Glomerular visceral epithelial cell (primary cell): ENCODE results near the gene MT1H.
"Not testable (repeated sequence)": the region's sequence is repeated elsewhere in the genome, so short reads cannot be mapped to it uniquely, and the experiment has no call there.

Source experiments
- DNase-seq: peaks from one replicate; pipeline ENCODE4 v3.0.0-alpha.2; 2016; ENCODE audit errors: extremely low spot score

Gene MT1H

DNA sequence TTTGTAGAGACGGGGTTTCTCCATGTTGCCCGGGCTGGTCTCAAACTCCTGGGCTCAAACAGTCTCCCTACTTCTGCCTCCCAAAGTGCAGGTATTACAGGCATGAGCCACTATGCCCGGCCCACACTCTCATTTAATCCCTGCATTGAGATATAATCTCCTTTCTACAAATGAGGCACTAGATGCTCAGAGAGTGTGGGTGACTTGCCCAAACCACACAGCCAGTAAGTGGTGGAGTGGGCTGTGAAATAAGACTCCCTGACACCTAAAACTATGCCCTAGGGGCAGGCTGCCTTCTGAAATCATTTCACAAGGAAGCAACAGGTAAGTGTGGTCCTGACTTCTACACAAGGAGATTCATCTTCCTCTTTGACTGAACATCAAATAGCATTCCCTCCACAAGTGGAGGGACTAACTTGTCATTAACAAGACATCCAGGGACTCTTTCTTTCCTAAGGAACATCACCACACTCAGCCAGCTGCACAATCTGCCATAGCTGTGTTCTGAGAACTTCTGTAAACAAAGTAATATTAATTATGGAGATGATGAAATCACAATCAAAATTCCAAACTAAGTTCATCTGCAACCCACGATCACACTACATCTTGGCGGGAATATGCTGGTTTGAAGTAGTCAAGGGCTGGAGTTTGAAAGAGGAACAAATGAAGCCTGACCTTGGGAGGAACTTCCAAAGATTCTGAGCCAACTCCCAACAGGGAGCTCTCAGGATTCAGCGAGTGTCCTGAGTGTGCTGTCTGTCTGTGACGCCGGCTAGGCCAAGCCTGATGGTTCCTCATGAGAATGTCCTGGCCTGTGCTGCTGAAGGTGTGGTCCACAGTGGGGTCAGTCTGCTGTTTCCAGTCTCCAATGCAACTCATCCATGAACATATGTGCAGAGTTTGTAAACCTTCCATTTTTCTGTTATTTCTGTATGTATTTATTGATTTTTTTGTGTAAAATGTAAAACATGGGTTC, 4.0 kb upstream of the MT1H start:
- not testable (repeated sequence) for DNase-seq

DNA sequence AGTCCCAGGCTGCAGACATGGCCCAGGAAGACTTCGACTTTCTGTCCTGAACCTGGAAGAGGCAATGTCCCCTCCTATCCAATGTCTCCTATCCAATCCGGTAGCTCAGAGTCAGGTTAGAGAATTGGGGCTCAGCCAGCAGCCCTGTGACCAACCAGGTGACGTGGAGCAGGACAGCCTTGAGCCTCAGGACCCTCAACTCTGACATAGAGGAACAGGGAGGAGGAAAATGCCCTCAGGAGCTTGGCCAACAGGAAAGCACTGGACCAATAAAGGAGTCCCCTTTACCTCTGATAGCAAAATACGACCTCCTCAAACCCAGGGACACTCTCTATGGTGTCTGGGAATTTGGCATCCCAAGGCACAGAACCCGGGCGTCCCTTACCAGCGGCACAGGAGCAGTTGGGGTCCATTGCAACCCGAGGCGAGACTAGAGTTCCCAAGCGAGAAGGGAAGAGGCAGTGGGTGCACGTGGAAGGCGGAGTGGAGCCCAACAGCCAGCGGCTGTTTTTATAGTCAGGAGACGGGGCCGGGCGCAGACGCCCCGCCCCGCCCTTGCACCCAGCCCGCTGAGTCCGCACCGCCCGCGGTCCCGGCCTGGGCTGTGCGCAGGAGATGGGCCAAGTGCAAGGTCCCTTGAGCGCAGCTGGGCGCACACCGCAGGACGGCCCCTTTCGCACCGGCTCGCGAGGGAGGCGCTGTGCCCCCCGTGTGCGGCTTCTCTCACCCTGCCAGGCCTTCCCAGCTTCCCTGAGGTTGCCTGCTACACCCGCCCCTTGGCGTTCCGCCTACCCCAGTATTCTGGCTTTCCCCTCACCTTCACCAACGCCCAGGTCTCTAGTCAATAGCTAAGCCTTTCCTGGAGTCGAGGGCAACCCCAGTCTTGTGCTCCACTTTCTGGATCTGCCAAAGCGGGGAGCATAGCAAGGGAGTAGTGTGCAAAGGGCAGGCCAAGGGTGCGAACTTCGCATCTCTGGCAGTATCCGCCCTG, 1.7 kb upstream of the MT1H start, which contains the start of gene MT1G:
MT1G (minus strand) TSS at position 485 of the 991 bp plus-strand sequence; CDS start at position 413, 72 bp downstream.
- DNase-seq = no peak

DNA sequence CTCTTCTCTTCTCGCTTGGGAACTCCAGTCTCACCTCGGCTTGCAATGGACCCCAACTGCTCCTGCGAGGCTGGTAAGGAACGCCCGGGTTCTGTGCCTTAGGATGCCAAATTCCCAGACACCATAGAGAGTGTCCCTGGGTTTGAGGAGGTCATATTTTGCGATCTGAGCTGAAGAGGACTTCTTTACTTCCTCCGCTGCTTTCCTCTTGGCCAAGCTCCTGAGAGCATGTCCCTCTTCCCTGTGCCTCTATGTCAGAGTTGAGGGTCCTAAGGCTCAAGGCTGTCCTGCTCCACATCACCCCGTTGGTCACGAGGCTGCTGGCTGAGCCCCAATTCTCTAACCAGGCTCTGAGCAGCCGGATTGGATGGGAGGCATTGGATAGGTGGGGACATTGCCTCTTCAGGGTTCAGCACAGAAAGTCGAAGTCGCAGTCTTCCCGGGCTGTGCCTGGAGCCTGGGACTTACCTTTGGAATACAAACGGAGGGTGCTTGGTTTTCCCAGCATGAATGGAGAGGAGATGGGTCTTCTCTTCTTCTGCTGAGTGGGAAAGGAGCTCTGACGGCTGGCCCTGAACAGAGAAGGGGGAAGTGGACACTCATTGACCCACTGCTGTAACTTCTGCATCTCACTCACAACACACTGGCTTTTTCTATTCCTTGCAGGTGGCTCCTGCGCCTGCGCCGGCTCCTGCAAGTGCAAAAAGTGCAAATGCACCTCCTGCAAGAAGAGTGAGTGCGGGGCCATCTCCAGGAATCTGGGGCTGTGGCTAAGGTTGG, 416 bp downstream of the MT1H start:
- DNase-seq = no peak

DNA sequence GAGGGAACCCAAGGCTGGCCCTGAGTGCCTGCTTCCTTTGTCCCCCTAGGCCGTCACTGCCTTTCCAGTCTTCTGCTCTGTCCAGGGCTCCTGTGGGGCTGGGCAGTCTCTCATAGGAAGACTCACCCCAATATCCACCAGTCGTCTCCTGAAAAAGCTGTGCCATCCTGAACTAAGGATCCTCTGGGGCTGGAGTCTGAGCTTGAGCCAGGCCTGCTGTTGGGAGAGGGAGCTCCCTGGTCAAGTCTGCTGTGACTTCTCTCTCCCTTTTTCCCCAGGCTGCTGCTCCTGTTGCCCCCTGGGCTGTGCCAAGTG, 963 bp downstream of the MT1H start:
- DNase-seq = no peak

DNA sequence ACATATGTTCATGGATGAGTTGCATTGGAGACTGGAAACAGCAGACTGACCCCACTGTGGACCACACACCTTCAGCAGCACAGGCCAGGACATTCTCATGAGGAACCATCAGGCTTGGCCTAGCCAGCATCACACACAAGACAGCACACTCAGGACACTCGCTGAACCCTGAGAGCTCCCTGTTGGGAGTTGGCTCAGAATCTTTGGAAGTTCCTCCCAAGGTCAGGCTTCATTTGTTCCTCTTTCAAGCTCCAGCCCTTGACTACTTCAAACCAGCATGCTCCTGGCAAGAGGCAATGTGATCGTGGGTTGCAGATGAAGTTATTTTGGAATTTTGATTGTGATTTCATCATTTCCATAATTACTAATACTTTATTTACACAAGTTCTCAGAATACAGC, 2.1 kb downstream of the MT1H start:
- DNase-seq = not testable (repeated sequence)

DNA sequence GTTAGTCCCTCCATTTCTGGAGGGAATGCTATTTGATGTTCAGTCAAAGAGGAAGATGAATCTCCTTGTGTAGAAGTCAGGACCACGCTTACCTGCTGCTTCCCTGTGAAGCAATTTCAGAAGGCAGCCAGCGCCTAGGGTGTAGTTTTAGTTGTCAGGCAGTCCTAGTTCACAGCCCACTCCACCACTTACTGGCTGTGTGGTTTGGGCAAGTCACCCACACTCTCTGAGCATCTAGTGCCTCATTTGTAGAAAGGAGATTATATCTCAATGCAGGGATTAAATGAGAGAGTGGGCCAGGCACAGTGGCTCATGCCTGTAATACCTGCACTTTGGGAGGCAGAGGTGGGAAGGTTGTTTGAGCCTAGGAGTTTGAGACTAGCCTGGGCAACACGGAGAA, 2.6 kb downstream of the MT1H start:
- not testable (repeated sequence) for DNase-seq

DNA sequence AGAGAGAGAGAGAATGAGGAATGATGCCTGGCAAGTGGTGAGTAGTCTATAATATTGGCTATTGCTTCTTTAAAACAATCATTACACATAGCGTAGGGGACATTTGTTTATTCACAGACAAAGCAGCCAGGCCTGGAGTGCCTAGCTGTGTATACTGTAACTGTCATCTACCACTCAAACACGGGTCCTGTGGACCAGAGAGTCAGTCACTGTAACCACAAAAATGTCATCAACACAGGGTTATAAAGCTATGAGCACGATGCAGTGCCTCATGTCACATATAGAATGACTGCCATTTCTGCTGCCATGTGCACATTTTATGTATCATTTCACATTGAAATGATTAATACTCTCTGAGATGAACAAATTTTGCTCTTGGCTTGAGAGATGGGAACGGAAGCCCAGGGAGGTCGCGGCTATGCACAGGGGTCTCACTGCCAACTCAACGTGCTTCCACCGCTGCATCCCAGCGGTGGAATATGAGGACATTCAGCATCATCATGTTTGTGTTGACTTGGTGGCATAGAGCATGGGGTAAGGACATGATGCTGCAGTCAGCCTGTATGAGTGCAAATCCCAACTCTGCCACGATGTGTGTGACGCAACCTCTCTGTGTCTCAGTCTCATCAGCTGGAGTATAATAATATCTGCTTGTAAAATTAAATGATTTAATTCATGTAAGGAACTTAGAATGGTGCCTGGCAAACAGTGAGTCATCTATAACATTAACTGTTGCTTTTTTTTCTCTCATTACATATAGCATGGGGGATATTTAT, 3.3 kb downstream of the MT1H start:
- DNase-seq = no peak

DNA sequence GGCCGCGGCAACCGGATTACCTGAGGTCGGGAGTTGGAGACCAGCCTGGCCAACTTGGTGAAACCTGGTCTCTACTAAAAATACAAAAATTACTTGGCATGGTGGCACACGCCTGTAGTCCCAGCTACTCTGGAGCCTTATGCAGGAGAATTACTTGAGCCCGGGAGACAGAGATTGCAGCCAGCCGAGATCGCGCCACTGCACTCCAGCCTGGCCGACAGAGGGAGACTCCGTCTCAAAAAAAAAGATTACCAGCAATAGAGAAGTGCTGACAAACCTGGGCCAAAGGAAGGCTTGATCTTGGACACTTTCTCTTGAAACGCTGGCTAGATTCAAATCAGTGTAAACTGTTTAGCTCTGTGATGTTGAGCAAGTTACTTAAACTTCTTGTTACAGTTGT, 4.3 kb downstream of the MT1H start:
- DNase-seq = peak; percentile 39

DNA sequence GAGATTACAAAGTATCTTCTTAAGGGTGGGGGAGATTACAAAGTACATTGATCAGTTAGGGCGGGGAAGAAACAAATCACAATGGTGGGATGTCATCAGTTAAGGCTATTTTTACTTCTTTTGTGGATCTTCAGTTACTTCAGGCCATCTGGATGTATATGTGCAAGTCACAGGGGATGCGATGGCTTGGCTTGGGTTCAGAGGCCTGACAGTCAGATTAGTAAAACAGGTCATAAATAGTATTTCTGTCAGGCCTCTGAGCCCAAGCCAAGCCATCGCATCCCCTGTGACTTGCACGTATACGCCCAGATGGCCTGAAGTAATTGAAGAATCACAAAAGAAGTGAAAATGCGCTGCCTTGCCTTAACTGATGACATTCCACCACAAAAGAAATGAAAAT, 5.0 kb downstream of the MT1H start:
- DNase-seq = not testable (repeated sequence)

DNA sequence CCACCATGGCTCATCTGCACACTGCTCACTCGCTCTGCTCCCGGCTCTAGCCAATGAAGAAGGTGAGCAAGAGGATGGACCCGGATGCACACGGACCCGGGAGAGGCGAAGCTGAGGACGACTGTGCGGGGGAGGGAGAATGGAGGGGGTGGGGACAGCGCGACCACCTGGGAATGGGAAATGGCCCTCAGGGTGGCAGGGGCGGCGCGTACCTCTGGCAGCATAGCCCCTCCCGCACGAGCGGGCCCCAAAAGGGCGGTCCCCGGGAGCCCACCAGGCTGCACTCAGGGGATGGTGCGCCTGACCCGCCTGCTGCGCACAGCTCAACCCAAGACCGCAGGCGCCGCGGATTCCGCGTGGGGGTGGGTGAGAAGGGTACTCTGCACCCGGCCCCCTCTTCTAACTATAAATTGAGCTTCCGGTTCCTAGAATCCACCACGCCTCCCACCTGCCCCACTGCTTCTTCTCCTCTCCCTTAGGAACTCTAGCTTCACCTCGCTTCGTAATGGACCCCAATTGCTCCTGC, 6.1 kb downstream of the MT1H start:
- DNase-seq = no peak

DNA sequence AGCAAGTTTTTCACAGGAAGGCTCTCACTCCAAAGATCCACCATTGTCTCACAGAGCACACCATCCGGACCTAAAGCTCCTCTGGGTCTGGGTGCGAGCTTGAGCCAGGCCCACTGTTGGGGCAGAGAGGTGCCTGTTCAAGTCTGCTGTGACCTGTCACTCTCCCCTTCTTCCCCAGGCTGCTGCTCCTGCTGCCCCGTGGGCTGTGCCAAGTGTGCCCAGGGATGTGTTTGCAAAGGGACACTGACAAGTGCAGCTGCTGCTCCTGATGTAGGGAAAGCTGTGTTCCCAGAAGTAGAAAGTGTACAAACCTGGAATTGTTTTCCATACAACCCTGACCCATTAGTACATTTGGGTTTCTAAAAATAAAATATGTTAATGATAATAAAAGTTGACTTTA, 7.9 kb downstream of the MT1H start:
- no peak for DNase-seq

DNA sequence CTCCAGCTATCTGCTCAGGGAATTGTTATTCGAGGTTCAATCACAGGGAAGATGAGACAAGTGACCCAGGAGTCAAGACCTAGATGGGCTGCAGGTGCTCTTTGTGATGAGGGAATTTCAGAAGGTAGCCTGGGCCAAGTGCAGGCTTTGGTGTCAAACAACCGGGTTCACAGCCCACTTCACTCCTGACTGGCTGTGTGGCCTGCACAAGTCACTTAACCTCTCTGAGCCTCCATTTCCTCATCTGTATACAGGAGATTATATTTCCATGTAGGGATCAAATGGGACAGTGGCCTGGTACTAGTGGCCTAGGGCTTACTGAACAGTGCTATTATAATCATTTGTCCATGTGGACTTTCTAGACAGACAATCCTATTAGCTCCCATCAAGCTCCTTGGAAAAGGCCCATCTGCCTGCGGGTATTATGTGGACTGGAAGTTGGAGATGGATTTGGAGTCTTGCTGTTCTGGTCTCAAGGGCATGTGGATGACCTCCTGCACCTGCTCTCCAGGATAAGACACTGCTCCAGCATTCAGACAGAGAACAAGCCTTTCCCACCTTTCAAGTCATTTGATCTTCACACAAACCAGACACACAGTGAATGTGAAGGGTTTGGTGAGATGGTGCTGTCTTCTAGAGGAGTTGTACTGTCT, 9.6 kb downstream of the MT1H start:
- DNase-seq = no peak

DNA sequence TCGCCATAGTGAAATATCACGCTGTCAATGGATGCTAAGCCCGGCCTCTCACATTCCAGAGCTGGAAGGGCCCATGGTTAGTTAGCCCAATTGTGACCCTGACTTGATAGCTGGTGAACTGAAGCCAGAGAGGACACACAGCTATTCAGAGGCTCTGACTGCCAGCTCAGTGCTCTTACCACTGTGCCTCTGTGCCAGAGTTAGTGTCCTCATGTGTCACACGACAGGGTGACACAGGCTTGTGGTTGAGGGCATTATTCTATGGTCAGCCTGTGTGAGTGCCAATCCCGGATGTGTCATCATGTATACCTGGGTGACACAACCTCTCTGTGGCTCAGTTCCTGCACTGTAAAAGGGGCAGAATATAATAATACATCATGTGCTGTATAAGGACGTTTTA, 10.2 kb downstream of the MT1H start:
- DNase-seq = no peak

DNA sequence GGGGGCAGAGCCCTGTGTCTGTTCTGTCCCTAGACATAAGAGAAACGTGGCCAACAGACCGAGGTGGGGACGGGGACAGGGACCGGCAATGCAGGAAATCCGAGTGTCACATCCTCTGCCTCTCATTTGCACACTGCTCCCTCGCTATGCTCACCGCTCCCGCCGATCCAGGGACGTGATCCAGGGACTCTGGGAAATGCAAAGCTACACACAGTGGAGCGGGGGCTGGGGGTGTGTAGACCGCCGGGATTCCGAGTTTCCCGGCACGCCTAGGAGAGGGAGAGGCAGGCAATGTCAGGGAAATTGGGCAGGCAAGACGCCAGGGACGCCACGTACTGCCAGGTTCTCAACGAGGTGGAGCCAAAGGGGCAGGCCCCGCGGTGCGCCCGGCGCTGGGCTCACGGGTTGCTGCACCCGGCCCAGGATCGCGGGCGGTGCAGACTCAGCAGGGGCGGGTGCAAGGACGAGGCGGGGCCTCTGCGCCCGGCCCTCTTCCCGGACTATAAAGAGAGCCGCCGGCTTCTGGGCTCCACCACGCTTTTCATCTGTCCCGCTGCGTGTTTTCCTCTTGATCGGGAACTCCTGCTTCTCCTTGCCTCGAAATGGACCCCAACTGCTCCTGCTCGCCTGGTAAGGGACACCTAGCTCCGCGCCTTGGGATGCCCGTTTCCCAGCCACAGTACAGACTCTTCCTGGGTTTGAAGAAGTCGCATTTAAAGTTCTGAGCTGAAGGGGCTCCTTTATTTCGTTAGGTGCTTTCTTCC, 12.5 kb downstream of the MT1H start, which contains the start of gene MT1X:
MT1X (plus strand) TSS at position 532 of the 764 bp plus-strand sequence; CDS start at position 603, 71 bp downstream.
- peak; percentile 92 for DNase-seq

DNA sequence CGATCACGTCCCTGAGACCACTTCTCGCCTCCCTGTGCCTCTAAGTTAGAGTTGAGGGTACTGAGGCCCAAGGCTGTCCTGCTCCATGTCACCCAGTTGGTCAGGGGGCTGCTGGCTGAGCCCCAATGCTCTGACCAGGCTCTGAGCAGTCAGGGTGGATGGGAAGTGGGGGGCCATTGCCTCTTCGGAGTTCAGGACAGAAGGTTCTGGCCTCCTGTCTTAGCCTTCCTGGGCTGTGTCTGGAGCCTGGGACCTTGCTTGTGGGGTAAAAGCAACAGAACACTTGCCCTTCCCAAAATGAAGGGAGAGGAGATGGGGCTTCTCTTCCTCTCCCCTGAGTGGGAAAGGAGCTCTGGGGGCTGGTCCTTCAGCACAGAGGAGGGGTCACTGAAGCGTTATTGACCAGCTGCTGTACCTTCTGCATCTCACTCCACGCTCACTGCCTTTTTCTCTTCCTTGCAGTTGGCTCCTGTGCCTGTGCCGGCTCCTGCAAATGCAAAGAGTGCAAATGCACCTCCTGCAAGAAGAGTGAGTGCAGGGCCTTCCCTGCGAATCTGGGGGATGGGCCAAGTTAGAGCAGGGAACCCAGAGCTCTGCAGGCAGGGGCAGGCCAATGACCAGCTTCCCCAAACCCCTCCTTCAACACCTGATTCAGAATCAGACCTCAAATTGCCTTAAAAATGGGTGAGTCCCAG, 13.2 kb downstream of the MT1H start:
- DNase-seq = no peak

DNA sequence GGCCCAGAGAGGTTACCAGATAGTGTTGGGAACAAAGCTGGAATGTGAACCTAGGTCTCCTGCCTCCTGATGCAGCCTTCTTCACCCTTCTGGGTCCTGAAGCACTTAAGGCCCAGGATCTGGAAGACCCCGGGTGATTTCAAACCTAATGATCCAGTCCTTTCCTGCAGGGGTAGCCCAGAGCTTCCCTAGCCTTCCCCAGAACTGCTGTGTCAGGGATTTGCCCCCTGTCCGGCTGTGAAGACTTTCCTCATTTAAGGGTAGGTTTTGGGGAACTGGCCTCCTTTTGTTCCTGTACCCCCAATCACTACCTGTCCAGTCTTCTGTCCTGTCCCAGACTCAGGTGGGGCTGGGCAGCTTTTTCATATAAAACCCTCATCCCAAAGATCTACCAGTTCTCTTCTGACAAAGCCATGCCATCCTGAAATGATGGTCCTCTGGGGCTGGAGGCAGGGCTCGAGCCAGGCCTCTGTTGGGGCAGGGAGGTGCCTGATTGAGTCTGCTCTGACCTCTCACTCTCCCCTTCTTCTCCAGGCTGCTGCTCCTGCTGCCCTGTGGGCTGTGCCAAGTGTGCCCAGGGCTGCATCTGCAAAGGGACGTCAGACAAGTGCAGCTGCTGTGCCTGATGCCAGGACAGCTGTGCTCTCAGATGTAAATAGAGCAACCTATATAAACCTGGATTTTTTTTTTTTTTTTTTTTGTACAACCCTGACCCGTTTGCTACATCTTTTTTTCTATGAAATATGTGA, 14.0 kb downstream of the MT1H start:
- DNase-seq = no peak

DNA sequence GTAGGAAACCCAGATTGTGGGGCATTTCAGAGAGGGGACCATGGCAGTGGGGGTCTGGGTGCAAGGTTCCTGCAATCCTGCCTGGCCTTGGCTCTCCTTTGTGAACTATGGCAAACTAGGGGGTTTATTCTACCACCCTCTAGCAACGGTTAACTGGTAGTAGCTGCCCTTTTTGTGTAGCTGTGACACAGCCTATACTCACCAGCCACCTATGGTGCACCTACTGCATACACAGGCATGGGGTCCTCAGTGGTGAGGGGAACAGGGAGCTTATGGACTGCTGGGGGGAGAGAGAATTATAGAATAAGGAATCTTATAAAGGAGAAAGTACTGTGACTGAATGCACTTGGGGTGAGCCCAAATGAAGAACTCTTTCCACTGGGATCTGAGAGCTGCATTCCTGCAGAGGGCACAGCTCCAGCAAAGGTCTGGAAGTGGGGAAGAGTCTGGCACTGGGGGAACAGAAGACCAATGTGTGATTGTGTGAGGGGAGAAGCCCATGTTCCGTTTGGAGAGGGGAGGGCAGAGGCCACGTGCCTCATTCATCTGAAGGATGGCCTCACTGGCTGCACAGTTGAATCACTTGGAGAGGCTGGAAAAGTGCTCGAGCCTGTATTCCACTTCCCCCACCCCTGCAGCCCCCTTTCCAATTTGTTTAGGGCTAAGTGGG, 14.8 kb downstream of the MT1H start:
- no peak for DNase-seq
